ENCODE results near the gene FZD2.
A peak's percentile ranks its signal among the peaks of the same experiment; 100 is the strongest.
"Not testable (repeated sequence)": the region's sequence is repeated elsewhere in the genome, so short reads cannot be mapped to it uniquely, and the experiment has no call there.

The FZD2 gene

DNA sequence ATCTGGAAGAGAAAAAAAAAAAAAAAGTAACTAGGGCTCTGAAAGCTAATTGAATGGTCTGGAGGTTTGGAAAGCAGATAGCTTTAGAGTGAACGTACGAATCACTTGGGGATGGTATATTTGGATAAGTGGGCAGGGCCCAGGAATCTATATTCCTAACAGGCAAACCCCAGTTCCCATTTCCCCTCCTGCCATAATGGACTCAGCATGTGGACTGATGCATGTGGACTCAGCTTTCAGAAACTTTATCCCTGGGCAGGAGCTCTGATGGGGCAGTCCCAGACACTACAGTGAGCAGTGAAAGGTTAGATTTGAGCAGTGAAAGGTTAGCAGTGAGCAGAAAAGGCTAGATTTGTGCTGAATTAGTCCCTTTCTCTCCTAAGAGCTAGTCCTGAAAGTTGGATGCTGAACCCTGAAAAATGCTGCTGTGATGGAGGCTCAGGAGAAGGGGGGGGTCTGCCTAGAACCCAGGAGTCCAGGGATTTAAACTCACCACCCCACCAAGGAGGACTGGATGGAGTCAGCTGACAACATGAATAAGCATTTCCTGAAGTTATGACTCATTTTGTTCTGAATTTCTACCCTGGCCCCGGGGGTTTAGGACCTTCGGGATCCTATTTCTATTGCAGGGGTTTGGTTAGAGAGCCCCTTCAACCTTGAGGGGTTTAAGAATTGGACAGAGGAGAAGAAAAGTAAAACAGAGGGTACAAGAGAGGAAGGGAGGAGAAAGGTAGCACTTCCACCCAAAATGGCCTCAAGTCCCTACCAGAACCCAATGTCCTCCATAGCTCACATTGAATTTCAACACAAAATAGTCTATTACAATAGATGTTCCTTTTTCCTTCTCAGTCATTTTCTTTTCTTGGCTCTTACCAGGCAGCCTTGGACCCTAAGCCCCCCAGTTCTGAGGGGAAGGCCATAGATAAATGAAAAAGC is 10.3 kb upstream of the FZD2 start:
- no peak for DNase-seq (ENCODE audit: extremely low read depth in 1 of 2, low read depth in 1 of 2)

DNA sequence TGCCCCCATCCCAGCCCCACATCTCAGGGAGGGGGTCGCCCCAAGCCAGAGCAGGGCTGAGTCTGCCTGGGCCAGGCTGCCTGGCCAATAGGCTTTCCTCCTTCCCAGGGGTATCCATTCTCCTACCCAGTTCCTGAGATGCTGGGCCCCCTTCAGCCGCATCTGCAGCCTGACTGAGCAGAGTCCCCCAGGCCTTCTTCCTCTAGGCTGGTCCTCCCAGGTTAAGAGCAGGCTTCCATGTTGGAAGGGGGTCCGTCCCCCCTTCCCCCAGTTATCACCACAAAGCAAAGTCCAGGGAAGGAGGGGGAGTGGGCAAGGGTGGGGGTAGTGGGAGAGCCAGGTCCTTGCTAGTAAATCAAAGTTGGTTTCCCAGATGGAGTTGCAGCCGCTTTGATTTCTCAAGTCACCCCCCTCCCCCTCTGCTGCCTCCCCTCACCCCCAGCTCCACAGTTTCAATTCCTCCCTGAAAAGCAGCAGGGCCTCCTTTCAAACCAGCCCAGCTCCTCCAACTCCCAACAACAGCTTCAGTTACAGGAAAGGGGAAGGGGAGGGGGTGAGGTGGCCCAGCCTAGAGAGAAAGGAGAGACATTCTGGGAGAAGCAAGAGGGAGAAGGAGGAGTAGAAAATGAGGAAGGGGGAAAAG is 9.5 kb upstream of the FZD2 start:
- DNase-seq (ENCODE audit: extremely low read depth in 1 of 2, low read depth in 1 of 2) = no peak

DNA sequence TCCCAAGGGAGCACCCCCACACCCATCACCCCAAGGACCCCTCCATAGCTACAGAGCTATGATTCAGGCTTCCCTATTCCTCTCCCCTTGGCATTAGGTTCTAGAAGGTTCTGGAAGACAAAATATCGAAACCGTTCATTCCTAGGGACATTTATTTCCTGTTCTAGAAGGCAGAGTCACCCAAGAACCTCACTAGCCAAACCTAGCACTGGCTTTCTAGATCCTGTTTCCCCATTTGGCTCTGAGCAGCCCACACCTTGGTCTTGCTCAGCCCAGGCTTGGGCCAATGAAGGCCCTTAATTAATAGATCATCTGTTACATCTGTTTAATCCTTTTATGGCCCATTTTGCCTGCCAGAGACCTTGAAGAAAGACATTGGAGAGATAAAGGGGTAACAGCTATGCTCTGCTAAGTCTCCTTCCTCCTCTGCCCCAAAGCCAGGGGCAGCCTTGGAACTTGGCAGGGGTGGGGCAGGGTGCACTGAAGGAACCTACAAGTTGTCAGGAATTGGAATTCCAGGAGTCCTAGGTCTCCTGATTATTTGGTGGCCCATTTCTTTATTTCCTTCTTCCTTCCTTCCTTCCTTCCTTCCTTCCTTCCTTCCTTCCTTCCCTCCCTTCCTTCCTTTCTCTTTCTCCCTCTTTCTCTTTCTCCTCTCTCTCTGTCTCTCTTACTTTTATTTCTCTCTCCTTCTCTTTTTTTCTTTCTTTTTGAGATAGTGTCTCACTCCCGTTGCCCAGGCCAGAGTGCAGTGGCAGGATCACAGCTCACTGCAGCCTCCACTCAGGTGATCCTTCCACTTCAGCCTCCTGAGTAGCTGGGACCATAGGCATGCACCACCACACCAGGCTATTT is 8.7 kb upstream of the FZD2 start:
- no peak for DNase-seq (ENCODE audit: extremely low read depth in 1 of 2, low read depth in 1 of 2)

DNA sequence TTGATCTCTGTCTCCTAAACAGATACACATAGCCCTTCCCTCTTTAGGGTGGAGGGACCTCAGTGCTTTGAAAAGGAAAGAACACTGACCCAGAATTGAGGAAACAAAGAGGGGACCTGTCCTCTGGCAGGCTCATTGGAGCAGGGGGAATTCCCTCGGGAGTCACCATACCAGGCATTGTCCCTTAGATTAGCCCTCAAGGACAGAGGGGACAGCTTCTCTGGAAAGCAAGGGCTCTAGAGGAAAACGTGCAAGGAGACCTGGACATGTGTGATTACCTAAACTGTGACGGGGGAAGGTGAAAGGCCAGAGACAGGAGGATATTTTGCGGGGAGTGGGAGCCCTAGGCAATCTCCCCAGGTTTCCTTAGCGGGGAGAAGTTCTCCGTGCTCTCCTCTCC is 7.6 kb upstream of the FZD2 start:
- DNase-seq (ENCODE audit: extremely low read depth in 1 of 2, low read depth in 1 of 2) = no peak

DNA sequence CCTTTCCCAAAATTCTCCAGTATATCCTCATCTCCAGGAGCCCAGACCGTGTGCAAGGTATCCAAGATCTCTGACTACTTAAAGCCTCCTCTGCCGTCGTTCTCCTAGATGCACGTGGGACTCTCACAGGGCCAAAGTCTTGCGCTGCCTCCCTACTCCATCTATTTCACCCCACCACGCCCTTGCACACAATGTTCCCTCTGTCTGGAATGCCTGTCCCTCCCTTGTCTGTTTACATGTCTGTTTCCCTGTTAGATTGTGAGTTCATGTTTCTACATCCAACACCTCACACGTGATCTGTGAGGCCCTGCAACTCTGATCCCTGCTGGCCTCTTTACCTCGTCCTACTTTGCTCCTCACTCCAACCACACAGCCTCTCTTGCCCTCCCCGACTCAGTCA is 4.9 kb upstream of the FZD2 start:
- no peak for DNase-seq (ENCODE audit: extremely low read depth in 1 of 2, low read depth in 1 of 2)

DNA sequence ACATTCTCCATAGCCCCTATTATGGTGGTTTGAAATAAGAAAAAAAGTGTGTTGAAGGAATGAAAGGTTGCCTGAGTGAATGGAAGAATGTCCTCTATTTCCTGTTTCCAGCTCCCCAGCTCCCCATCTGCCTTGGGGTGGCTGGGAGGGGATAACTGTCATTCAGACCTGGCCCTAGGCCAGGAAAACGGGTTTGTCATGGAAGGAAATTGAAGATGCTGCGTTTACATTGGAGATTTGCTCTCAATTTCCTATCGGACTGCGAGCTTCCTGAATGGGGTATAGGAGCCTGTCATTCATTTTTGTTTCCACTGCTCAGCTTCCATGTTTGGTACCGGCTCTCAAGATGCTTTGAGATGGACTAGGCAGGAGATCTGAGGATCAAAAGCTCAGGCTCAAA is 2.2 kb upstream of the FZD2 start:
- DNase-seq (ENCODE audit: extremely low read depth in 1 of 2, low read depth in 1 of 2) = no peak

DNA sequence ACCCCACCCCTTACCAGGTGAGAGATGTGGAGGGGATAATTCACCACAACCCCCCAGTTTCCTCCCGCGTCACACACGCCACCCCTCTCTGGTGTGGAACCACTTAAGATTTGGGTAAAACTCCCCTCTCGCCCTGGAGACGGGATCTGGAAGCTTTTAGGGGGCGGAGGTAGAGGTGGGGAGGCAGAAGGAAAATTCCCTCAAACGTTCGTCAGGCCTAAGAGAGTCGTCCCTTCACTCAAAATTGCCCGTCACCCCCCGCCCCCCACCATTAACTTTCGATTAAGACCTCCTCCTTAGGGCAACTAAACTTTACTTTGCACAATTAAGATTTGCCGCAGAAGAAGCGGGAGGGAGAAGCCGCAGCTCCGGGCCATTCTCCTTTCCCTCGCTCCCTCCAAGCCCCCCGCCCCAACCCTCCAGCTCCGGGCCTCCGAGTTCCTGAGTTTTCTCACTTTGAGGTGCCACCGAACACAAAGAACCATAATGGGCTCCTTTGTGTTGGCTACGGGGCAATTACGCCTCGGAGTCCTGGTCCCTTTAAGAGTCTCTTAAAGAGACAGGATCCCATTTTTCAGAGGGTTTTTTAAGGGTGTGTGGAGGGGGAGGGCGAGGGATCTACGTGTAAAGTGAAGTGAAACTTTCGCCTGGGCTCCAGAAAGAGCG is 985 bp upstream of the FZD2 start:
- no peak for DNase-seq (ENCODE audit: extremely low read depth in 1 of 2, low read depth in 1 of 2)

DNA sequence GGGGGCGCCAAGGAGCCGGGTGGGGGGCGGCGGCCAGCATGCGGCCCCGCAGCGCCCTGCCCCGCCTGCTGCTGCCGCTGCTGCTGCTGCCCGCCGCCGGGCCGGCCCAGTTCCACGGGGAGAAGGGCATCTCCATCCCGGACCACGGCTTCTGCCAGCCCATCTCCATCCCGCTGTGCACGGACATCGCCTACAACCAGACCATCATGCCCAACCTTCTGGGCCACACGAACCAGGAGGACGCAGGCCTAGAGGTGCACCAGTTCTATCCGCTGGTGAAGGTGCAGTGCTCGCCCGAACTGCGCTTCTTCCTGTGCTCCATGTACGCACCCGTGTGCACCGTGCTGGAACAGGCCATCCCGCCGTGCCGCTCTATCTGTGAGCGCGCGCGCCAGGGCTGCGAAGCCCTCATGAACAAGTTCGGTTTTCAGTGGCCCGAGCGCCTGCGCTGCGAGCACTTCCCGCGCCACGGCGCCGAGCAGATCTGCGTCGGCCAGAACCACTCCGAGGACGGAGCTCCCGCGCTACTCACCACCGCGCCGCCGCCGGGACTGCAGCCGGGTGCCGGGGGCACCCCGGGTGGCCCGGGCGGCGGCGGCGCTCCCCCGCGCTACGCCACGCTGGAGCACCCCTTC is 484 bp downstream of the FZD2 start:
- peak in 1 of 2 donors; percentile 10 for DNase-seq (ENCODE audit: extremely low read depth in 1 of 2, low read depth in 1 of 2)

DNA sequence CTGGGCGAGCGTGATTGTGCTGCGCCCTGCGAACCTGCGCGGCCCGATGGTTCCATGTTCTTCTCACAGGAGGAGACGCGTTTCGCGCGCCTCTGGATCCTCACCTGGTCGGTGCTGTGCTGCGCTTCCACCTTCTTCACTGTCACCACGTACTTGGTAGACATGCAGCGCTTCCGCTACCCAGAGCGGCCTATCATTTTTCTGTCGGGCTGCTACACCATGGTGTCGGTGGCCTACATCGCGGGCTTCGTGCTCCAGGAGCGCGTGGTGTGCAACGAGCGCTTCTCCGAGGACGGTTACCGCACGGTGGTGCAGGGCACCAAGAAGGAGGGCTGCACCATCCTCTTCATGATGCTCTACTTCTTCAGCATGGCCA is 1.0 kb downstream of the FZD2 start:
- DNase-seq (ENCODE audit: extremely low read depth in 1 of 2, low read depth in 1 of 2) = no peak

DNA sequence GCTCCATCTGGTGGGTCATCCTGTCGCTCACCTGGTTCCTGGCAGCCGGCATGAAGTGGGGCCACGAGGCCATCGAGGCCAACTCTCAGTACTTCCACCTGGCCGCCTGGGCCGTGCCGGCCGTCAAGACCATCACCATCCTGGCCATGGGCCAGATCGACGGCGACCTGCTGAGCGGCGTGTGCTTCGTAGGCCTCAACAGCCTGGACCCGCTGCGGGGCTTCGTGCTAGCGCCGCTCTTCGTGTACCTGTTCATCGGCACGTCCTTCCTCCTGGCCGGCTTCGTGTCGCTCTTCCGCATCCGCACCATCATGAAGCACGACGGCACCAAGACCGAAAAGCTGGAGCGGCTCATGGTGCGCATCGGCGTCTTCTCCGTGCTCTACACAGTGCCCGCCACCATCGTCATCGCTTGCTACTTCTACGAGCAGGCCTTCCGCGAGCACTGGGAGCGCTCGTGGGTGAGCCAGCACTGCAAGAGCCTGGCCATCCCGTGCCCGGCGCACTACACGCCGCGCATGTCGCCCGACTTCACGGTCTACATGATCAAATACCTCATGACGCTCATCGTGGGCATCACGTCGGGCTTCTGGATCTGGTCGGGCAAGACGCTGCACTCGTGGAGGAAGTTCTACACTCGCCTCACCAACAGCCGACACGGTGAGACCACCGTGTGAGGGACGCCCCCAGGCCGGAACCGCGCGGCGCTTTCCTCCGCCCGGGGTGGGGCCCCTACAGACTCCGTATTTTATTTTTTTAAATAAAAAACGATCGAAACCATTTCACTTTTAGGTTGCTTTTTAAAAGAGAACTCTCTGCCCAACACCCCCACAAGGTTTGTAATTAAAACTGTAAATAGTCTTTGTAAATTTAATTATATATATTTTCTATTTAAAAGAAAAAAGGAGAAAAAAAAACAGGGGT is 1.7 kb downstream of the FZD2 start:
- DNase-seq (ENCODE audit: extremely low read depth in 1 of 2, low read depth in 1 of 2) = no peak

DNA sequence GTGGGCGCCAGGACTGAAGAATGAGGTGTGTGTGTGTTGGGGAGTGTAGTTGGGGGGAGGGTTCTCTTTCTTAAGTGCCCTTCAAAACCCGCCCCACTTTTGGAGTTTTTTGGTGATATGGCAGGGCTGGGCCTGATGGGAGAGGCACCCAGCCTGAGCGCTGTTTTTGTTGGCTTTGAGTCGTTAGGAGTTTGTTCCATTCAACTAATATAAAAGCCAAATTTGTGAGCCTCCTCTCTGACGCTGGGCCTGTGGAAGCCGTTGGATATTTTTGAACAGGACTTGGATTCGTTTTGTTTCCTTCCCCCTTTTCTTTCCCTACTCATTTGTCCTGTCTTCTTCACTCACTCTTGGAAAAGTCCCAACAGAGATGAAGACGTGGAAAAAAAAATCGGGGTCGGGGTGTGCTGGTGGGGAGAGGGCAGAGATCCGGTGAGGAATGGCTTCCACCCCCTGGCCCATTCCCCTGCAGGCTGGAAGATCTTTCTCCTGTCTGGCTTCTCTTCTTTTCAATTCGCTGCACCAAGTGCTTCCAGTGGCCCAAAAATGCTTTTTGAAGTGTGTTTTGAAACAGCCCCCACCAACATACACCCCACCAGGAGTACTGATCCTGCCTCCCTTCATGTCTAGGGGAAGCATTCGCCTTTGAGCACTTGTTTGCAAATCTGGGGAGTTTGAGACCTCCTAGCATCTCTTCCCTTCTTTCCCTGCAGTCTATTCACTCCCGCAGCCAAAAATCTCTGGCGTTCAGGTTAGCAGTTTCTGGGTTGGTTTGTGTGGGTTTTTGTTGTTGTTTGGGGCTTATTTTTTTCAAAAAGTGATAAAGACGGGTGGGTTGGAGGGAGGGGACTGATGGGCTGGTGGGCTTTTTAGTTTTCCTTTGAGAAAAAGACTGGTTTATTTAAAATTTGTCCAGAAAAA is 2.6 kb downstream of the FZD2 start:
- no peak for DNase-seq (ENCODE audit: extremely low read depth in 1 of 2, low read depth in 1 of 2)

DNA sequence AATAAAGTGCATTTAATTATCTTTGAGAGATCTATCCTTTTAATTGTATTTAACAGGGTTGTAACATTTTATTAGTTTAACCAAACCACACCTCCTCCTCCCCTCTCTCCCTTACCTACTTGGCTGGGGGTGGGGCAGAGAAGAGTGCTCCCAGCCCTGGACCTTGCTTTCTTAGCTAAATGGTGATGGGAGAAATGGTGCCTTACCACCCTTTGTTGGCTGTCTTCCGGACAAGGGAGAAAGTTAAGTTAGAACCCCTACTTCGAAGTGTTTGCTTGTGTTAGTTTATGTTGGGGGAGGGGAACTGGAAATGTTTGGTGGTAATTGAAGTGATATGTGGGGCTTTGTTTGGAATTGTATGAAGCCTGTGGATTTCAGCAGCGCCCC is 3.9 kb downstream of the FZD2 start:
- DNase-seq (ENCODE audit: extremely low read depth in 1 of 2, low read depth in 1 of 2) = no peak

DNA sequence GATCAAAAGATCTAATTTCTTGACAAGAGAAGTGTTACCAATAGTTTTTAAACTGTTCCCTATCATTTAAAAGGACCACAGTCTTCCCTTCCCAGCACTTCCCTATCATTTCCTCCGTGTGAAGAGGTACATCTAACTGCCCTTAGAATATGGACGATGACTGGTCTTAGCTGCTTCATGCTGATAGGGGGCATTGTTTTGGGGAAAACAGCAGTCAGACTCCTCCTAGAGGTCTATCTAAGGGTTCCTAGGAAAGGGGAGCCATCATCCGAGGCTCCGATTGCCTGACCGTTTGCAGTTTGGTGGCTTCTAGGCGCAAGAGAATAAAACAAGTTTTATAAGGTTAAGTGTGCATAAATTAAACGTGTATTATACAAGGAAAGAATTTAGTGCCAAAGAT is 7.1 kb downstream of the FZD2 start:
- DNase-seq (ENCODE audit: extremely low read depth in 1 of 2, low read depth in 1 of 2) = no peak

DNA sequence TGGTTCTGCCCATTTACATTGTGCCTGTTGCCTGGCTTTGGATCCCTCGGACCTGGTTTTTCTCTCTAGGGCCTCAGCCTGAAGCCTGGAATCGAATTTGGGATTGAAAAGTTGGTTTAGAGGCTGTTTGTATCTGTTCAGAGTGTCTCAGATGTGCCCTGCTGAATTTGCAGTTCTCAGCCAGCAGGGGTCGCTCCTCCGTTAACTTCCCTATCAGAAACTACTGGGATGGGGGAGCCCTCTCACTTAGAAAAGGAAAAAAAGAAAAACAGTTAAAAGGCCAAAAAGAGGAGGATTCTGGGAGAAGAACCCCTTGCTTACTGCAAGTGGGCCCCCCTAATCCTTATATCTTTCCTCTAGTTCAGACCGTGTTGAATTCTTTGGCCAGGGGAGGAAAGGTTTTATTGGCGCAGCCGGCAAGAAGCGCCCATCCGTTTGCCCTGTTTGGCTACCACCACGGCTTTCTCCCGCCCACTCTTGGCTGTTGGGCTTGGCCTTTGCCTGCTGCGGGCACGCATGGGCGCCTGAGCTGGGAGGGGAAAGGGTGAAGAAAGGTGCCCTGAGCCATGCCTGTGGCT is 8.7 kb downstream of the FZD2 start:
- no peak for DNase-seq (ENCODE audit: extremely low read depth in 1 of 2, low read depth in 1 of 2)

DNA sequence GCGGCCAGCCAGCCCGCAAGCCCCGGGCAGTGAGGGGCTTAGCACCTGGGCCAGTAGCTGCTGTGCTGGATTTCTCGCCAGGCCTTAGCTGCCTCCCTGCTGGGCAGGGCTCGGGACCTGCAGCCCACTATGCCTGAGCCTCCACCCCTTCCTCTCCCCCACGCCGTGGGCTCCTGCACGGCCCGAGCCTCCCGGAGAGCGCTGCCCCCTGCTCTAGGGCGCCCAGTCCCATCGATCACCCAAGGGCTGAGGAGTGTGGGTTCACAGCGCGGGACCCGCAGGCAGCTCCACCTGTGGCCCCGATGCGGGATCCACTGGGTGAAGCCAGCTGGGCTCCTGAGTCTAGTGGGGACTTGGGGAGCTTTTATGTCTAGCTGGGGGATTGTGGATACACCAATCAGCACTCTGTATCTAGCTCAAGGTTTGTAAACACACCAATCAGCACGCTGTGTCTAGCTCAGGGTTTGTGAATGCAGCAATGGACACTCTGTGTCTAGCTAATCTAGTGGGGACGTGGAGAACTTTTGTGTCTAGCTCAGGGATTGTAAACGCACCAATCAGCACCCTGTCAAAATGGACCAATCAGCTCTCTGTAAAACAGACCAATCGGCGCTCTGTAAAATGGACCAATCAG is 11.1 kb downstream of the FZD2 start:
- DNase-seq (ENCODE audit: extremely low read depth in 1 of 2, low read depth in 1 of 2) = not testable (repeated sequence)

DNA sequence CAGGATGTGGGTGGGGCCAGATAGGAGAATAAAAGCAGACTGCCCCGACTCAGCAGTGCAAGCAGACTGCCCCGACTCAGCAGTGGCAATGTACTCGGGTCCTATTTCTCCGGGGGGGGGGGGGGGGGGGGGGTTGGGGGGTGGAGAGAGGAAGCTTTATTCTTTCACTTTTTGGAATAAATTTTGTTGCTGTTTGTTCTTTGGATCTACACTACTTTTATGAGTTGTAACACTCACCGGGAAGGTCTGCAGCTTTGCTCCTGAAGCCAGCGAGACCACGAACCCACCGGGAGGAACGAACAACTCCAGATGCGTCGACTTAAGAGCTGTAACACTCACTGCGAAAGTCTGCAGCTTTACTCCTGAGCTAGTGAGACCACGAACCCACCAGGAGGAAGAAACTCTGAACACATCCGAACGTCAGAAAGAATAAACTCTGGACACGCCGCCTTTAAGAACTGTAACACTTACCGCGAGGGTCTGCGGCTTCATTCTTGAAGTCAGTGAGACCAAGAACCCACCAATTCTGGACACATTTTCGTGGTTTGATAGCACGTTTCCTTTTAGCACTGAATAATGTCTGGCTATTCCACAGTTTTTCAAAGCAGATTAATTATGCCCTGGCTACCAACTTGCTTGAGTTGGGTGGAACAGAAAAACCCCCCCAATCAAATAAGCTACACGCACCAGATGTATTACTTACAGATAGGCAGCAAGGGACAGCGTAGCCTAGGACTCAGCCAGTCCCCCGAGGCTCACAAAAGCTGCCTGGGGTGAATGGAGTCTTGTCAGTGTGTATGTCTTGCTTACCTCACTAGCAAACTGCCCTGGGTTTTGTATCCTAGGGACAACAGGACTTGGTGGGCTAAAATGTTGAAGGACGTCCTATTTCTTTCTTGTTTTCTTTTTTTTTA is 11.9 kb downstream of the FZD2 start:
- DNase-seq (ENCODE audit: extremely low read depth in 1 of 2, low read depth in 1 of 2) = no peak

DNA sequence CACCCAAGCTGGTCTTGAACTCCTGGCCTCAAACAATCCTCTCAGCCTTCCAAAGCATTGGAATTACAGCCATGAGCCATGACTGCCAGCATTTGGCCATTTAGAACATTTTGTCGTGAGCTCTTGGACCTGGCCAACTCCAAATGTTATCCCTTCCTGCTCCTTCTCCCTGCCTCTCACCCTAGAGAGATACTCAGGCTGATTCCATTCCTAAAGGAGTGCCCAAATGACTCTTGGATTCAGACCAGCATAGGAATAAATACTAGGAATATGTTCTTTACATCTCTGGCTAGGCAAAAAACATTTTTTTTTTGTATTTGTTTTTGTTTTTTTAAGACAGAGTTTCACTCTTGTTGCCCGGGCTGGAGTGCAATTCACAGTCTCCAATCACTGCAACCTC is 15.5 kb downstream of the FZD2 start:
- no peak for DNase-seq (ENCODE audit: extremely low read depth in 1 of 2, low read depth in 1 of 2)

All from activated CD8-positive, alpha-beta memory T cell treated with anti-CD3 and anti-CD28 coated beads for 1 hour (primary cell).